SU-DHL-6 (cell line): Measurements from ENCODE around the gene CCNF.

Experiments
- H2AFZ ChIP-seq: fragments of 200-600 bp; sonication (generic); 2 replicates; pipeline ENCODE4 v1.6.1; 2014; ENCODE audit warnings: low read depth, mild to moderate bottlenecking, moderate library complexity, mixed read lengths, antibody characterized with exemption, low read length; ENCODE audit not compliant: severe bottlenecking
- H3F3A ChIP-seq: fragments of 200-600 bp; shearing (Covaris generic); 2 replicates; pipeline ENCODE4 v1.6.0; 2016; ENCODE audit warnings: antibody characterized with exemption, mild to moderate bottlenecking; ENCODE audit not compliant: insufficient read depth
- H3K27ac ChIP-seq: fragments of 200-600 bp; sonication (generic); 2 replicates; pipeline ENCODE4 v1.5.1; 2016; ENCODE audit warnings: low read depth, mild to moderate bottlenecking, low read length, moderate library complexity, mixed read lengths
- H3K27me3 ChIP-seq: fragments of 200-600 bp; sonication (generic), shearing (Covaris generic); 2 replicates; pipeline ENCODE4 v1.6.0; 2014; ENCODE audit warnings: mild to moderate bottlenecking, low read length
- H3K36me3 ChIP-seq: fragments of 200-600 bp; sonication (generic); 2 replicates; pipeline ENCODE4 v1.6.1; 2014; ENCODE audit warnings: mild to moderate bottlenecking, low read length, mixed read lengths
- H3K4me2 ChIP-seq: fragments of 300-600, 200-600 bp; shearing (Covaris generic), sonication (generic); 2 replicates; pipeline ENCODE4 v1.6.0; 2014; ENCODE audit warnings: low read length, low read depth, mild to moderate bottlenecking; ENCODE audit not compliant: poor library complexity, severe bottlenecking
- H3K4me3 ChIP-seq: fragments of 200-600 bp; sonication (generic); 2 replicates; pipeline ENCODE4 v1.5.1; 2014; ENCODE audit warnings: antibody characterized with exemption, low read length, mild to moderate bottlenecking, mixed read lengths; ENCODE audit not compliant: insufficient read depth, poor library complexity, severe bottlenecking
- H3K79me2 ChIP-seq: fragments of 200-600 bp; sonication (generic); 2 replicates; pipeline ENCODE4 v1.6.1; 2014; ENCODE audit warnings: mild to moderate bottlenecking, low read length, moderate library complexity; ENCODE audit not compliant: insufficient read depth
- H3K9ac ChIP-seq: fragments of 200-600 bp; sonication (generic); 2 replicates; pipeline ENCODE4 v1.7.0; 2014; ENCODE audit warnings: mild to moderate bottlenecking, low read length
- H3K9me2 ChIP-seq: fragments of 200-600 bp; sonication (generic); replicated peaks from 2 replicates; pipeline ENCODE4 v1.6.1; 2014; ENCODE audit warnings: low read length; ENCODE audit not compliant: insufficient read depth
- H3K9me3 ChIP-seq: fragments of 200-600 bp; sonication (generic); 2 replicates; pipeline ENCODE4 v1.6.1; 2014; ENCODE audit warnings: low read length, mixed read lengths; ENCODE audit not compliant: insufficient read depth
- H4K20me1 ChIP-seq: fragments of 200-600 bp; sonication (generic); 2 replicates; pipeline ENCODE4 v1.6.1; 2014; ENCODE audit warnings: low read depth, mild to moderate bottlenecking, antibody characterized with exemption, low read length, moderate library complexity, mixed read lengths
- CTCF ChIP-seq: fragments of 200-600 bp; sonication (generic); IDR thresholded peaks from one replicate; pipeline ENCODE4 v1.5.1; 2017; ENCODE audit warnings: antibody characterized with exemption, mild to moderate bottlenecking, low read length, moderate library complexity; ENCODE audit not compliant: insufficient read depth, poor library complexity, severe bottlenecking
- EZH2phosphoT487 ChIP-seq: fragments of 200-600 bp; sonication (generic), shearing (Covaris generic); conservative IDR thresholded peaks from 2 replicates; pipeline ENCODE4 v1.6.1; 2018; ENCODE audit warnings: mild to moderate bottlenecking, antibody characterized with exemption, low read length, moderate library complexity, mixed read lengths

The CCNF gene

GRCh38 chr16:2422123-2422867 is 7.0 kb upstream of the CCNF start:
- H3K9me3 ChIP-seq: no peaks in the 10 kb centered on the region
- TF ChIP-seq EZH2phosphoT487: no peak
- TF ChIP-seq CTCF: no peak
- H3F3A ChIP-seq: no peaks in the 10 kb centered on the region
- H3K4me2 ChIP-seq: no peak overlapping the region
- no peaks in the 10 kb centered on the region for H3K27me3 ChIP-seq
- no peak overlapping the region for H2AFZ ChIP-seq
- H3K9me2 ChIP-seq: no peaks in the 10 kb centered on the region
- no peak overlapping the region for H3K4me3 ChIP-seq
- no peaks in the 10 kb centered on the region for H3K36me3 ChIP-seq
- H3K9ac ChIP-seq: no peak overlapping the region
- H3K79me2 ChIP-seq: no peaks in the 10 kb centered on the region
- H4K20me1 ChIP-seq: no peaks in the 10 kb centered on the region
- no peak overlapping the region for H3K27ac ChIP-seq

GRCh38 chr16:2424061-2425007 is 4.9 kb upstream of the CCNF start:
- H3K27me3 ChIP-seq: no peaks in the 10 kb centered on the region
- no peak overlapping the region for H2AFZ ChIP-seq
- H3K9ac ChIP-seq: no peak overlapping the region
- TF ChIP-seq EZH2phosphoT487: no peak
- TF ChIP-seq CTCF: no peak
- H3K27ac ChIP-seq: no peak overlapping the region
- no peaks in the 10 kb centered on the region for H3K9me2 ChIP-seq
- no peaks in the 10 kb centered on the region for H4K20me1 ChIP-seq
- H3F3A ChIP-seq: no peaks in the 10 kb centered on the region
- H3K4me2 ChIP-seq: no peak overlapping the region
- H3K79me2 ChIP-seq: no peaks in the 10 kb centered on the region
- H3K36me3 ChIP-seq: no peaks in the 10 kb centered on the region
- no peak overlapping the region for H3K4me3 ChIP-seq
- H3K9me3 ChIP-seq: no peaks in the 10 kb centered on the region

- Histone ChIP-seq H3K36me3 (no peaks in the 10 kb centered on the region), H3K9me3 (no peaks in the 10 kb centered on the region), H3K9me2 (no peaks in the 10 kb centered on the region)
Measured at GRCh38 chr16:2425008-2425518, 4.2 kb upstream of the CCNF start.

More at GRCh38 chr16:2425008-2425518, 4.2 kb upstream of the CCNF start:
- no peak overlapping the region for H3K4me2 ChIP-seq
- peaks cover 7% of the 10 kb centered on the region for H3K79me2 ChIP-seq
- H3K27ac ChIP-seq: no peak overlapping the region
- H3F3A ChIP-seq: no peaks in the 10 kb centered on the region
- H3K27me3 ChIP-seq: no peaks in the 10 kb centered on the region
- no peak overlapping the region for H3K9ac ChIP-seq
- H2AFZ ChIP-seq: no peak overlapping the region
- no peak overlapping the region for H3K4me3 ChIP-seq
- TF ChIP-seq EZH2phosphoT487: no peak
- no peak for TF ChIP-seq CTCF
- no peaks in the 10 kb centered on the region for H4K20me1 ChIP-seq
